HL-60 (cell line): Measurements from ENCODE around the gene SORL1.

Experiments
- DNase-seq, 2 experiments: peaks; one replicate each; pipeline ENCODE4 v3.0.0-alpha.2; 2010 to 2020; ENCODE audit warnings: low read depth in 1 of 2, low spot score in 1 of 2
- H3K27ac ChIP-seq: fragments of 250-450 bp; sonication (Bioruptor Pico); replicated peaks from 2 replicates; pipeline ENCODE4 v1.5.1; 2020; ENCODE audit warnings: mild to moderate bottlenecking, moderate library complexity
- H3K27me3 ChIP-seq: fragments of 250-450 bp; sonication (Bioruptor Pico); 2 replicates; pipeline ENCODE4 v1.5.1; 2021; ENCODE audit warnings: mild to moderate bottlenecking, moderate library complexity; ENCODE audit not compliant: insufficient read depth, poor library complexity, severe bottlenecking
- H3K4me3 ChIP-seq: replicated peaks from 2 replicates; pipeline ENCODE4 v1.5.1; 2011; ENCODE audit warnings: mild to moderate bottlenecking, control low read depth, low read length; ENCODE audit not compliant: insufficient read depth
- GABPA ChIP-seq: IDR thresholded peaks from 2 replicates; pipeline ENCODE4 v1.6.1; 2012; ENCODE audit warnings: low read depth
- POLR2AphosphoS5 ChIP-seq: IDR thresholded peaks from 2 replicates; pipeline ENCODE4 v1.6.1; 2012; ENCODE audit warnings: low read depth
- SPI1 ChIP-seq: IDR thresholded peaks from 2 replicates; pipeline ENCODE4 v1.6.1; 2012; ENCODE audit warnings: low read depth, mild to moderate bottlenecking, borderline replicate concordance
- TF ChIP-seq, protein P1 (sequence below): IDR thresholded peaks from one replicate; pipeline ENCODE4 v1.5.1; 2011; ENCODE audit warnings: low read length, control low read depth, inconsistent platforms; ENCODE audit not compliant: insufficient read depth
- TF ChIP-seq, protein P2 (sequence below): IDR thresholded peaks from 2 replicates; pipeline ENCODE4 v1.6.1; 2012; ENCODE audit warnings: low read depth; ENCODE audit not compliant: insufficient replicate concordance

SORL1 gene

DNA sequence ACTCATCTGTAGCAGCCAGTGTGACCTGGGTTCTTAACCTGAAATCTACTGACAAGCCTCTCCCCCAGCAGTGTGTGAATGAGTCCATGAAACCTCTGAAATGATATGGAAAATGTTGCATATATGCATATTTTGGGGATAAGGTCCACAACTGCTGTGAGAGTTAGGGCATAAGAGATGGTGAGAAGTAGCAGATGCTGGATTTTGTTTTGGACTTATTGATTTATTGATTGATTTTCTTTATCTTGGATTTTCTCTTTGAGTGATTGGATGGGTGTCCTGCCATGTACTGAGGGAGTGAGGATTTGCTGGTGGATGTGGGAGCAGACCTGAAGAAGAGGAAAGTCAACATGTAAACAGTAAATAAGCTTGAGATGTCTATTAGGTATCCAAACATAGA is 212.0 kb downstream of the SORL1 start:
- Histone ChIP-seq H3K4me3 (no peak overlapping the region), H3K27ac (no peak overlapping the region), H3K27me3 (peaks cover 2% of the 10 kb centered on the region)
- no peak for DNase-seq
- TF ChIP-seq, protein P1, sequence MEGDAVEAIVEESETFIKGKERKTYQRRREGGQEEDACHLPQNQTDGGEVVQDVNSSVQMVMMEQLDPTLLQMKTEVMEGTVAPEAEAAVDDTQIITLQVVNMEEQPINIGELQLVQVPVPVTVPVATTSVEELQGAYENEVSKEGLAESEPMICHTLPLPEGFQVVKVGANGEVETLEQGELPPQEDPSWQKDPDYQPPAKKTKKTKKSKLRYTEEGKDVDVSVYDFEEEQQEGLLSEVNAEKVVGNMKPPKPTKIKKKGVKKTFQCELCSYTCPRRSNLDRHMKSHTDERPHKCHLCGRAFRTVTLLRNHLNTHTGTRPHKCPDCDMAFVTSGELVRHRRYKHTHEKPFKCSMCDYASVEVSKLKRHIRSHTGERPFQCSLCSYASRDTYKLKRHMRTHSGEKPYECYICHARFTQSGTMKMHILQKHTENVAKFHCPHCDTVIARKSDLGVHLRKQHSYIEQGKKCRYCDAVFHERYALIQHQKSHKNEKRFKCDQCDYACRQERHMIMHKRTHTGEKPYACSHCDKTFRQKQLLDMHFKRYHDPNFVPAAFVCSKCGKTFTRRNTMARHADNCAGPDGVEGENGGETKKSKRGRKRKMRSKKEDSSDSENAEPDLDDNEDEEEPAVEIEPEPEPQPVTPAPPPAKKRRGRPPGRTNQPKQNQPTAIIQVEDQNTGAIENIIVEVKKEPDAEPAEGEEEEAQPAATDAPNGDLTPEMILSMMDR: no peak
- TF ChIP-seq SPI1: no peak

DNA sequence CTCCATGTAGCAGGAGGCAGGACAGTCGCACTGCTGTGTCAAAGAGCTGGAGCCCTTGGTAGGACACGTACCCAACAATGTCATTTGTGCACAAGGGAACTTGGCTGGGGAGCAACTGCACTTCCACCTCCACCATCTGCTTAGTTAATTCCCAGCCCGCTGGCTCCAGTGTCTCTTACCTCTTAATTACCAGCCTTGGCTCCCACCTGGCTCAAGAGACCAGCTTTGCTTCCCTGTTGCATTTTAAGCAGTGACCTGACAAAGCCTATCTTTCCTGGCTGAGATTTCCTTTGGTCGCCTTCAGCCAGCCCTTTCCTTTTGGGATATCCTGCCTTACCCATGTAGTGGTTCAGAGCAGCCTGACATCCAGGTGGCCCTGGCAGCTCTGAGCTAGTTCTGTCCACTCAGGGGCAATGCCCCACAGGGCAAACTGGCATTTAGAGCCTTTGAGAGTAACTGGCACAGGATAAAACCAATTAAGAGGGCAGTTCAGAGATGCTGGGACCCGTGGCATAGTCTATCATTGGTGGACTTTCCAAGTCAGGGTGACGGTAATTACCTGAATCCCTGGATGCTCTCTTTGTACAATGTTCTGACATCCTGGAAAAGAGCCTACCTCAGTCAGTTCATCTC is 213.2 kb downstream of the SORL1 start:
- Histone ChIP-seq H3K27ac (no peak overlapping the region), H3K27me3 (peaks cover 2% of the 10 kb centered on the region), H3K4me3 (no peak overlapping the region)
- TF ChIP-seq, protein P1: no peak
- TF ChIP-seq POLR2AphosphoS5: no peak
- no peak for DNase-seq

DNA sequence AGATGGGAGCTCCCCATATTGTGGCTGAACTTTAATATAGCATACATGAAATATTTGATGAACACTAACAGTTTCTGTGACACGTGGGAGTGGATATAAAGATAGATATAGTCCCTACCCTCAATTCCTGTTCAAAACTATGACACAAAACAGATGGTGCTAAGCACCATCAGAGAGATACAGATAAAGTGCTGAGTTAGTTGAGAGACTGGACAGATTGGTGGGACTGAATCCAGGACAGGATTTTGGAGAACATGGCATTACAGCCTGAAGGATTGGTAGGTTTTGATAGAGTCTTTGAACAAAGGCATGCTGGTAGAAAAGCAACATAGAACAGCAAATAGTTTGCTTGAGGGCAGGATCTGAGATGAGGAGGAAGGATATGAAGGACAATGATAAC is 215.7 kb downstream of the SORL1 start:
- Histone ChIP-seq H3K27me3 (peaks cover 2% of the 10 kb centered on the region), H3K4me3 (no peak overlapping the region), H3K27ac (no peak overlapping the region)
- TF ChIP-seq POLR2AphosphoS5: no peak
- TF ChIP-seq GABPA: no peak
- no peak for TF ChIP-seq SPI1
- TF ChIP-seq, protein P2, sequence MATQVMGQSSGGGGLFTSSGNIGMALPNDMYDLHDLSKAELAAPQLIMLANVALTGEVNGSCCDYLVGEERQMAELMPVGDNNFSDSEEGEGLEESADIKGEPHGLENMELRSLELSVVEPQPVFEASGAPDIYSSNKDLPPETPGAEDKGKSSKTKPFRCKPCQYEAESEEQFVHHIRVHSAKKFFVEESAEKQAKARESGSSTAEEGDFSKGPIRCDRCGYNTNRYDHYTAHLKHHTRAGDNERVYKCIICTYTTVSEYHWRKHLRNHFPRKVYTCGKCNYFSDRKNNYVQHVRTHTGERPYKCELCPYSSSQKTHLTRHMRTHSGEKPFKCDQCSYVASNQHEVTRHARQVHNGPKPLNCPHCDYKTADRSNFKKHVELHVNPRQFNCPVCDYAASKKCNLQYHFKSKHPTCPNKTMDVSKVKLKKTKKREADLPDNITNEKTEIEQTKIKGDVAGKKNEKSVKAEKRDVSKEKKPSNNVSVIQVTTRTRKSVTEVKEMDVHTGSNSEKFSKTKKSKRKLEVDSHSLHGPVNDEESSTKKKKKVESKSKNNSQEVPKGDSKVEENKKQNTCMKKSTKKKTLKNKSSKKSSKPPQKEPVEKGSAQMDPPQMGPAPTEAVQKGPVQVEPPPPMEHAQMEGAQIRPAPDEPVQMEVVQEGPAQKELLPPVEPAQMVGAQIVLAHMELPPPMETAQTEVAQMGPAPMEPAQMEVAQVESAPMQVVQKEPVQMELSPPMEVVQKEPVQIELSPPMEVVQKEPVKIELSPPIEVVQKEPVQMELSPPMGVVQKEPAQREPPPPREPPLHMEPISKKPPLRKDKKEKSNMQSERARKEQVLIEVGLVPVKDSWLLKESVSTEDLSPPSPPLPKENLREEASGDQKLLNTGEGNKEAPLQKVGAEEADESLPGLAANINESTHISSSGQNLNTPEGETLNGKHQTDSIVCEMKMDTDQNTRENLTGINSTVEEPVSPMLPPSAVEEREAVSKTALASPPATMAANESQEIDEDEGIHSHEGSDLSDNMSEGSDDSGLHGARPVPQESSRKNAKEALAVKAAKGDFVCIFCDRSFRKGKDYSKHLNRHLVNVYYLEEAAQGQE: no peak
- TF ChIP-seq, protein P1: no peak
- DNase-seq: no peak

DNA sequence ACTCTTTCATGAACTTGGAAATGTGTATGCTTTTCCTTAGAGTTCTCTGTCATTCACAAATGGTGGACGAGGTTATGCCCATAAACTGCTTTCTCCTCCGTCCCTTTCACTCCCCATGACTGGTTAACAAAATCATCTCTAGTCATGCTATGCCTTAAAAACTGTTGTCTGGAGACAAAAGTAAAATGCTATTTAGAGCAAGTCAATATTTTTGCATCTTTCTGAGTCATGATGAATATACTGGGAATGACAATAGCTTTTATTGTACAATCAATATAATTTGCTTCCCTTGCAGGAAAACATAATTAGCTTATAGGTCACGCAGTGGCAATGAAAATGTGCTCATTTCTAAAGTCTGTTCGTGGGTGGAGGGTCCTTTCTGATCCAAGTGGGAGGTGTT is 217.3 kb downstream of the SORL1 start:
- Histone ChIP-seq H3K27me3 (peaks cover 2% of the 10 kb centered on the region), H3K27ac (no peak overlapping the region), H3K4me3 (no peak overlapping the region)
- TF ChIP-seq, protein P1: no peak
- no peak for TF ChIP-seq POLR2AphosphoS5
- no peak for TF ChIP-seq GABPA
- TF ChIP-seq SPI1: no peak
- TF ChIP-seq, protein P2: no peak
- DNase-seq: no peak
